Measurements from ENCODE around the gene DCC.

The DCC gene

GRCh38 chr18:52546686-52547346 is 206.8 kb downstream of the DCC start:
- Histone ChIP-seq H3K9me3 (replicated peaks; ENCODE audit: insufficient read depth, low read length) (no peaks in the 10 kb centered on the region), H3K9ac (ENCODE audit: low read length) (no peak overlapping the region), H3F3A (ENCODE audit: insufficient read depth, low read length) (no peaks in the 10 kb centered on the region), H3K27ac (ENCODE audit: low read length) (no peak overlapping the region), H3K4me1 (ENCODE audit: low read length) (no peaks in the 10 kb centered on the region), H3K27me3 (replicated peaks; ENCODE audit: insufficient read depth, low read length) (no peaks in the 10 kb centered on the region), H3K36me3 (replicated peaks; ENCODE audit: insufficient read depth, low read length) (no peaks in the 10 kb centered on the region), H3K4me3 (ENCODE audit: low read length) (no peak overlapping the region), H3K9me2 (replicated peaks; ENCODE audit: insufficient read depth, low read length) (no peaks in the 10 kb centered on the region), H4K20me1 (ENCODE audit: insufficient read depth, low read length) (no peaks in the 10 kb centered on the region), H3K79me2 (ENCODE audit: low read length) (no peaks in the 10 kb centered on the region), H3K4me2 (ENCODE audit: low read depth, low read length) (no peak overlapping the region), H2AFZ (ENCODE audit: low read length) (no peak overlapping the region)
- no peak for TF ChIP-seq EZH2phosphoT487 (IDR thresholded peaks at IDR 0.05; ENCODE audit: low read length)
- no peak for TF ChIP-seq EZH2 (optimal IDR thresholded peaks at IDR 0.05; ENCODE audit: low read depth, low read length)
- TF ChIP-seq CTCF (IDR thresholded peaks at IDR 0.05; ENCODE audit: low read length) = no peak
- no peak for DNase-seq

- Histone ChIP-seq H3F3A (ENCODE audit: insufficient read depth, low read length) (no peaks in the 10 kb centered on the region), H3K9me3 (replicated peaks; ENCODE audit: insufficient read depth, low read length) (no peaks in the 10 kb centered on the region), H3K4me3 (ENCODE audit: low read length) (no peak overlapping the region), H2AFZ (ENCODE audit: low read length) (no peak overlapping the region), H4K20me1 (ENCODE audit: insufficient read depth, low read length) (no peaks in the 10 kb centered on the region), H3K27me3 (replicated peaks; ENCODE audit: insufficient read depth, low read length) (no peaks in the 10 kb centered on the region), H3K9me2 (replicated peaks; ENCODE audit: insufficient read depth, low read length) (no peaks in the 10 kb centered on the region), H3K27ac (ENCODE audit: low read length) (no peak overlapping the region), H3K36me3 (replicated peaks; ENCODE audit: insufficient read depth, low read length) (no peaks in the 10 kb centered on the region), H3K79me2 (ENCODE audit: low read length) (no peaks in the 10 kb centered on the region), H3K4me1 (ENCODE audit: low read length) (no peaks in the 10 kb centered on the region), H3K9ac (ENCODE audit: low read length) (no peak overlapping the region), H3K4me2 (ENCODE audit: low read depth, low read length) (no peak overlapping the region)
- DNase-seq = no peak
- TF ChIP-seq EZH2 (optimal IDR thresholded peaks at IDR 0.05; ENCODE audit: low read depth, low read length) = no peak
- TF ChIP-seq CTCF (IDR thresholded peaks at IDR 0.05; ENCODE audit: low read length) = no peak
- TF ChIP-seq EZH2phosphoT487 (IDR thresholded peaks at IDR 0.05; ENCODE audit: low read length) = no peak
Measured at GRCh38 chr18:52553441-52553840, 213.4 kb downstream of the DCC start.

- no peaks in the 10 kb centered on the region for H3F3A ChIP-seq (ENCODE audit: insufficient read depth, low read length)
- H3K79me2 ChIP-seq (ENCODE audit: low read length) = no peaks in the 10 kb centered on the region
- no peak overlapping the region for H3K9ac ChIP-seq (ENCODE audit: low read length)
- H3K27me3 ChIP-seq (replicated peaks; ENCODE audit: insufficient read depth, low read length) = no peaks in the 10 kb centered on the region
- no peak for TF ChIP-seq EZH2phosphoT487 (IDR thresholded peaks at IDR 0.05; ENCODE audit: low read length)
- no peak for TF ChIP-seq EZH2 (optimal IDR thresholded peaks at IDR 0.05; ENCODE audit: low read depth, low read length)
- no peak for TF ChIP-seq CTCF (IDR thresholded peaks at IDR 0.05; ENCODE audit: low read length)
- no peaks in the 10 kb centered on the region for H3K9me3 ChIP-seq (replicated peaks; ENCODE audit: insufficient read depth, low read length)
- no peak overlapping the region for H3K4me3 ChIP-seq (ENCODE audit: low read length)
- no peaks in the 10 kb centered on the region for H3K36me3 ChIP-seq (replicated peaks; ENCODE audit: insufficient read depth, low read length)
- no peak overlapping the region for H3K4me2 ChIP-seq (ENCODE audit: low read depth, low read length)
- no peaks in the 10 kb centered on the region for H3K4me1 ChIP-seq (ENCODE audit: low read length)
- no peaks in the 10 kb centered on the region for H4K20me1 ChIP-seq (ENCODE audit: insufficient read depth, low read length)
- no peak overlapping the region for H3K27ac ChIP-seq (ENCODE audit: low read length)
- DNase-seq = no peak
- no peak overlapping the region for H2AFZ ChIP-seq (ENCODE audit: low read length)
- H3K9me2 ChIP-seq (replicated peaks; ENCODE audit: insufficient read depth, low read length) = no peaks in the 10 kb centered on the region
Measured at GRCh38 chr18:52554180-52554579, 214.2 kb downstream of the DCC start.

Data from MM.1S (cell line).